ENCODE data around the gene LRRK1. TPM values are rescaled to one million over a fixed set of nuclear protein-coding genes. Genes with fewer than 3 reads are reported as not detected.

Gene LRRK1
- total RNA-seq, 4 donors from 2014 or later = 14.8 to 29.3 (median 19.1) TPM

- DNase-seq (ENCODE audit: low spot score in 2 of 2) = peak; percentile 3 to 79
- no peak for TF ChIP-seq POLR2A (IDR thresholded peaks at IDR 0.05)
- no peak for TF ChIP-seq CTCF (IDR thresholded peaks at IDR 0.05)
- no peak overlapping the region for H3K4me3 ChIP-seq (ENCODE audit: low read depth, poor library complexity, severe bottlenecking)
- intact Hi-C loops (cut with DNase I; ENCODE audit: low total_unique reads) = no loop called here
- WGBS, 2 donors = 96 to 98% methylated on average over 5 of the region's 5 CpGs
Observed at GRCh38 chr15:101020451-101020850, 101.3 kb downstream of the LRRK1 start.

GRCh38 chr15:101020945-101021344 is 101.8 kb downstream of the LRRK1 start:
- intact Hi-C loops (cut with DNase I; ENCODE audit: low total_unique reads) = no loop called here
- no peak for TF ChIP-seq POLR2A (IDR thresholded peaks at IDR 0.05)
- no peak for TF ChIP-seq CTCF (IDR thresholded peaks at IDR 0.05)
- no peak overlapping the region for H3K4me3 ChIP-seq (ENCODE audit: low read depth, poor library complexity, severe bottlenecking)
- DNase-seq (ENCODE audit: low spot score in 2 of 2) = peak; percentile 4 to 17
- WGBS, 2 donors = 82 to 84% methylated on average over 10 of the region's 10 CpGs

GRCh38 chr15:101022306-101022705 is 103.1 kb downstream of the LRRK1 start:
- no peak overlapping the region for H3K4me3 ChIP-seq (ENCODE audit: low read depth, poor library complexity, severe bottlenecking)
- peak; percentile 6 to 73 for DNase-seq (ENCODE audit: low spot score in 2 of 2)
- intact Hi-C loops (cut with DNase I; ENCODE audit: low total_unique reads) = no loop called here
- WGBS, 2 donors = 85 to 90% methylated on average over 11 of the region's 11 CpGs
- TF ChIP-seq POLR2A (IDR thresholded peaks at IDR 0.05) = no peak
- no peak for TF ChIP-seq CTCF (IDR thresholded peaks at IDR 0.05)

- no peak overlapping the region for H3K4me3 ChIP-seq (ENCODE audit: low read depth, poor library complexity, severe bottlenecking)
- no peak for TF ChIP-seq POLR2A (IDR thresholded peaks at IDR 0.05)
- TF ChIP-seq CTCF (IDR thresholded peaks at IDR 0.05) = no peak
- intact Hi-C loops (cut with DNase I; ENCODE audit: low total_unique reads) = no loop called here
- 92% methylated on average over 3 of the region's 3 CpGs for WGBS, 2 donors
- DNase-seq (ENCODE audit: low spot score in 2 of 2) = peak; percentile 3 to 63
Observed at GRCh38 chr15:101022876-101023275, 103.7 kb downstream of the LRRK1 start.

GRCh38 chr15:101023501-101024072 is 104.4 kb downstream of the LRRK1 start:
- intact Hi-C loops (cut with DNase I; ENCODE audit: low total_unique reads) = no loop called here
- no peak overlapping the region for H3K4me3 ChIP-seq (ENCODE audit: low read depth, poor library complexity, severe bottlenecking)
- DNase-seq (ENCODE audit: low spot score in 2 of 2) = peak; percentile 11 to 45
- WGBS, 2 donors = 70 to 74% methylated on average over 11 of the region's 11 CpGs
- TF ChIP-seq POLR2A (IDR thresholded peaks at IDR 0.05) = no peak
- TF ChIP-seq CTCF (IDR thresholded peaks at IDR 0.05) = no peak
